ENCODE data around the gene RUSC1. TPM values are rescaled to one million over a fixed set of nuclear protein-coding genes. Genes with fewer than 3 reads are reported as not detected.
A peak's percentile ranks its signal among the peaks of the same experiment; 100 is the strongest.

The RUSC1 gene
- total RNA-seq, 1 experiment from 2014 or later, result 69.2 TPM

- TF ChIP-seq ATF3 (IDR thresholded peaks at IDR 0.05) (no peak), TCF7L2 (IDR thresholded peaks at IDR 0.05; ENCODE audit: borderline replicate concordance, extremely low read depth, insufficient read depth, insufficient read length) (peak; percentile 48), POLR2AphosphoS5 (IDR thresholded peaks at IDR 0.05; ENCODE audit: low read depth, low read length) (peak; percentile 88), ZNF274 (IDR thresholded peaks at IDR 0.05; ENCODE audit: low read depth, low read length) (no peak), CEBPB (IDR thresholded peaks at IDR 0.05; ENCODE audit: low read depth) (no peak)
Observed at GRCh38 chr1:155273343-155274245, 47.1 kb upstream of the RUSC1 start, which contains the start of gene CLK2 (continued).

- Histone ChIP-seq H3K79me2 (ENCODE audit: insufficient read depth, low read length) (peaks cover 13% of the 10 kb centered on the region), H3K9me2 (ENCODE audit: insufficient read depth) (no peaks in the 10 kb centered on the region), H3K4me3 (replicated peaks in 1 of 2; ENCODE audit: low read depth in 1 of 2, low read length in 2 of 2) (peak within 1 kb of the TSS; percentile 76 to 85), H3K27ac (ENCODE audit: low read depth, low read length) (peak within 1 kb of the TSS; percentile 63), H2AFZ (ENCODE audit: low read depth, low read length, poor library complexity, severe bottlenecking) (peak within 1 kb of the TSS; percentile 65), H3K4me2 (ENCODE audit: low read length) (peak within 1 kb of the TSS; percentile 100), H3K4me1 (ENCODE audit: control insufficient read depth in 1 of 2, insufficient read depth in 2 of 2, low read length in 2 of 2) (peaks cover 10 to 33% of the 10 kb centered on the region in 2 experiments), H3K9ac (ENCODE audit: low read length) (peak within 1 kb of the TSS; percentile 67), H3K9me3 (ENCODE audit: control insufficient read depth in 1 of 2, insufficient read depth in 1 of 2, low read depth in 1 of 2, low read length in 2 of 2) (no peaks in the 10 kb centered on the region), H3K36me3 (ENCODE audit: control insufficient read depth in 1 of 2, insufficient read depth in 2 of 2, low read length in 2 of 2) (no peaks in the 10 kb centered on the region), H4K20me1 (ENCODE audit: insufficient read depth) (no peaks in the 10 kb centered on the region), H3K27me3 (ENCODE audit: insufficient read depth, low read length) (no peaks in the 10 kb centered on the region)
- intact Hi-C loops (cut with micrococcal nuclease), result loop anchor here (1.0 to 5.0 kb wide), 2 partner anchors 46 to 225 kb away; no protein-coding TSS in a partner anchor
- DNase-seq (ENCODE audit: low read depth, low spot score), result peak; percentile 94
- BruUV-seq (replicated peaks), result TSS peak; percentile 42
- ChIA-PET POLR2A (interaction anchor here (1.0 kb wide), 1 partner anchor 30 kb away, joined by 5 read pairs; no protein-coding TSS in a partner anchor), RAD21 (ENCODE audit: low non-redundant PET in 1 of 2, low total read pairs in 2 of 2, uncharacterized antibody in 2 of 2, unreplicated experiment in 2 of 2) (interaction anchor here in 1 of 2 experiments (0.6 to 0.8 kb wide), 3 partner anchors 9 to 360 kb away, joined by 3 to 8 read pairs (median 4); partner anchors contain the start of gene FDPS), CTCF (interaction anchor here (0.6 to 1.1 kb wide), 7 partner anchors 25 to 991 kb away, joined by 3 to 6 read pairs (median 4); no protein-coding TSS in a partner anchor)
- peak; percentile 71 for ATAC-seq
- TF ChIP-seq EGR1 (IDR thresholded peaks at IDR 0.05; ENCODE audit: low read depth) (0 out of 2 replicates have a peak, but pooled peaks have one; percentile 40), CTCF (IDR thresholded peaks at IDR 0.05 in 2 of 3, conservative IDR thresholded peaks at IDR 0.05 in 1 of 3; ENCODE audit: borderline replicate concordance in 1 of 3, insufficient read depth in 1 of 3, low read depth in 2 of 3, low read length in 2 of 3) (peak; percentile 27 to 60 (median 46); a peak in 5 of 6 replicates), TCF7L2 (IDR thresholded peaks at IDR 0.05; ENCODE audit: borderline replicate concordance, extremely low read depth, insufficient read depth, insufficient read length) (peak; percentile 34), ZFX (IDR thresholded peaks at IDR 0.05) (peak; percentile 17; the same call in 1 of the 2 replicates), SIN3A (IDR thresholded peaks at IDR 0.05; ENCODE audit: low read depth) (0 out of 2 replicates have a peak, but pooled peaks have one; percentile 18), ELF1 (IDR thresholded peaks at IDR 0.05; ENCODE audit: borderline replicate concordance, low read depth) (no peak), REST (IDR thresholded peaks at IDR 0.05; ENCODE audit: low read depth) (no peak), CBX3 (IDR thresholded peaks at IDR 0.05; ENCODE audit: low read depth) (peak; percentile 62; the same call in 1 of the 2 replicates), MAX (IDR thresholded peaks at IDR 0.05) (peak; percentile 86), SP1 (IDR thresholded peaks at IDR 0.05; ENCODE audit: low read depth) (peak; percentile 56; the same call in 1 of the 2 replicates)
Observed at GRCh38 chr1:155277070-155277901, 43.4 kb upstream of the RUSC1 start, which contains the start of gene HCN3. Gene HCN3 (plus strand): TSS chr1:155277463. CDS start chr1:155277591, 128 bp downstream.

All from HCT116 (cell line).